ENCODE measurements around the gene LRRC1.

- TF ChIP-seq CTCF (tag by site-specific recombination; IDR thresholded peaks at IDR 0.05): no peak
- no peak for TF ChIP-seq PBX3 (CRISPR knock-in tag; IDR thresholded peaks at IDR 0.05)
- no peak for TF ChIP-seq ZNF792 (tag by site-specific recombination; IDR thresholded peaks at IDR 0.05)
- TF ChIP-seq ZNF354C (tag by site-specific recombination; IDR thresholded peaks at IDR 0.05; ENCODE audit: borderline replicate concordance, low read depth): no peak
- no peak for TF ChIP-seq ZNF175 (tag by site-specific recombination; IDR thresholded peaks at IDR 0.05)
- no peak for TF ChIP-seq ZNF76 (tag by site-specific recombination; IDR thresholded peaks at IDR 0.05; ENCODE audit: borderline replicate concordance, low read depth)
- no peak for TF ChIP-seq ZBTB21 (tag by site-specific recombination; IDR thresholded peaks at IDR 0.05)
- no peak for TF ChIP-seq ZNF426 (tag by site-specific recombination; IDR thresholded peaks at IDR 0.05)
- no peak for TF ChIP-seq ZNF580 (tag by site-specific recombination; IDR thresholded peaks at IDR 0.05)
- no peak for TF ChIP-seq GLI4 (tag by site-specific recombination; IDR thresholded peaks at IDR 0.05)
Observed at GRCh38 chr6:53834132-53834531, 39.3 kb downstream of the LRRC1 start.

All from HEK293 (cell line).